HepG2 (cell line): ENCODE data around the gene SMAD3. TPM values are rescaled to one million over a fixed set of nuclear protein-coding genes. Genes with fewer than 3 reads are reported as not detected.

ENCODE experiments used
- ATF7 ChIP-seq, 2 experiments: fragments of 450-650 bp in 1 of 2; sonication (generic) in 1 of 2; formaldehyde crosslinking in 1 of 2; IDR thresholded peaks; 2 replicates each; pipeline versions ENCODE4 v1.4.0 to v1.6.1; 2016 to 2020; ENCODE audit warnings: antibody characterized with exemption in 1 of 2, mild to moderate bottlenecking in 1 of 2, missing genetic modification reagents in 1 of 2
- CHCHD3 ChIP-seq: sonication (generic); formaldehyde crosslinking; IDR thresholded peaks from 2 replicates; pipeline ENCODE4 v1.8.0; 2022; ENCODE audit warnings: mild to moderate bottlenecking, missing genetic modification reagents, moderate library complexity
- FLYWCH1 ChIP-seq: sonication (generic); formaldehyde crosslinking; IDR thresholded peaks from 2 replicates; pipeline ENCODE4 v1.8.1; 2023; ENCODE audit warnings: mild to moderate bottlenecking, missing genetic modification reagents
- FOXK1 ChIP-seq: sonication (generic); formaldehyde crosslinking; IDR thresholded peaks from 2 replicates; pipeline ENCODE4 v1.4.0; 2020; ENCODE audit warnings: low read depth, missing genetic modification reagents, borderline replicate concordance
- FOXO4 ChIP-seq: sonication (generic); formaldehyde crosslinking; conservative IDR thresholded peaks from 2 replicates; pipeline ENCODE4 v1.8.1; 2023; ENCODE audit warnings: missing genetic modification reagents
- HNRNPLL ChIP-seq: fragments of 200-400 bp; formaldehyde crosslinking; IDR thresholded peaks from 2 replicates; pipeline ENCODE4 v1.6.1; 2017; ENCODE audit warnings: mild to moderate bottlenecking, low read depth, low read length; ENCODE audit not compliant: poor library complexity, severe bottlenecking
- NR0B2 ChIP-seq: sonication (generic); formaldehyde crosslinking; IDR thresholded peaks from 2 replicates; pipeline ENCODE4 v1.4.0; 2020; ENCODE audit warnings: mild to moderate bottlenecking, missing genetic modification reagents
- RFXAP ChIP-seq: sonication (generic); formaldehyde crosslinking; IDR thresholded peaks from 2 replicates; pipeline ENCODE4 v1.4.0; 2020; ENCODE audit warnings: missing genetic modification reagents, borderline replicate concordance
- SNAI1 ChIP-seq: sonication (generic); formaldehyde crosslinking; IDR thresholded peaks from 2 replicates; pipeline ENCODE4 v1.5.0; 2020; ENCODE audit warnings: mild to moderate bottlenecking, missing genetic modification reagents, borderline replicate concordance
- SPEN ChIP-seq: sonication (generic); formaldehyde crosslinking; IDR thresholded peaks from 2 replicates; pipeline ENCODE4 v1.5.1; 2020; ENCODE audit warnings: low read depth, mild to moderate bottlenecking, missing genetic modification reagents
- SUZ12 ChIP-seq: fragments of 150-350 bp; IDR thresholded peaks from 2 replicates; pipeline ENCODE4 v1.6.1; 2014; ENCODE audit warnings: low read depth, low read length
- TCF7 ChIP-seq: sonication (generic); IDR thresholded peaks from 2 replicates; pipeline ENCODE4 v1.6.1; 2016; ENCODE audit warnings: antibody characterized with exemption, low read depth
- ZBTB26 ChIP-seq: IDR thresholded peaks from 2 replicates; pipeline ENCODE4 v1.6.1; 2016; ENCODE audit warnings: missing compliant biosample characterization, missing genetic modification reagents, borderline replicate concordance
- ZMAT3 ChIP-seq: sonication (generic); formaldehyde crosslinking; conservative IDR thresholded peaks from 2 replicates; pipeline ENCODE4 v1.7.0; 2021; ENCODE audit warnings: missing genetic modification reagents
- ZNF235 ChIP-seq: sonication (generic); formaldehyde crosslinking; IDR thresholded peaks from 2 replicates; pipeline ENCODE4 v1.8.1; 2023; ENCODE audit warnings: mild to moderate bottlenecking, missing genetic modification reagents, borderline replicate concordance
- ZNF878 ChIP-seq: sonication (generic); formaldehyde crosslinking; IDR thresholded peaks from 2 replicates; pipeline ENCODE4 v1.8.1; 2023; ENCODE audit warnings: mild to moderate bottlenecking, missing genetic modification reagents, moderate library complexity
- ZSCAN29 ChIP-seq: sonication (generic); formaldehyde crosslinking; conservative IDR thresholded peaks from 2 replicates; pipeline ENCODE4 v1.4.0; 2020; ENCODE audit warnings: mild to moderate bottlenecking, missing genetic modification reagents
- polyA plus RNA-seq, 8 experiments: library from polyadenylated mRNA; depleted of rRNA in 3 of 8; stranded (reverse) in 7 of 8; unstranded in 1 of 8; fragments of >200 nt; fragmentation: Illumina TruSeq in 4 of 8; extraction: Trizol in 4 of 8; gene quantifications; 2 replicates each; pipeline versions ENCODE4 v1.2.1 to v1.2.3, GENCODE V29; 2011 to 2016; ENCODE audit warnings: low read depth in 4 of 8, missing spikeins in 1 of 8, mixed read lengths in 1 of 8; ENCODE audit not compliant: insufficient read depth in 1 of 8
- total RNA-seq, 5 experiments: library from RNA; depleted of rRNA; stranded (reverse); fragments of >200 nt; fragmentation: Illumina TruSeq; extraction: Trizol; gene quantifications; 2 replicates each; pipeline ENCODE4 v1.2.3, GENCODE V29; 2016; ENCODE audit warnings: low read depth in 1 of 5
- TF ChIP-seq, protein P1 (sequence below): sonication (generic); formaldehyde crosslinking; IDR thresholded peaks from 2 replicates; pipeline ENCODE4 v1.8.0; 2022; ENCODE audit warnings: mild to moderate bottlenecking, missing genetic modification reagents; ENCODE audit not compliant: insufficient replicate concordance
- TF ChIP-seq, protein P2 (sequence below): sonication (generic); formaldehyde crosslinking; IDR thresholded peaks from 2 replicates; pipeline ENCODE4 v1.4.0; 2020; ENCODE audit warnings: missing genetic modification reagents
- TF ChIP-seq, protein P3 (sequence below): sonication (generic); formaldehyde crosslinking; IDR thresholded peaks from 2 replicates; pipeline ENCODE4 v1.8.1; 2023; ENCODE audit warnings: mild to moderate bottlenecking, missing genetic modification reagents

Gene SMAD3
- total and polyA plus RNA-seq, 2 of the 13 experiments (the other 11 are each of a cell fraction or from before 2014, with no cell fraction given) = 8.6 to 56.3 TPM

GRCh38 chr15:67146875-67147381, 81.5 kb downstream of the SMAD3 start (continued):
- TF ChIP-seq SUZ12 (no peak), SNAI1 (CRISPR knock-in tag) (no peak), ZSCAN29 (CRISPR knock-in tag) (no peak), ZBTB26 (CRISPR knock-in tag) (peak; percentile 66; the same call in 1 of the 2 replicates), HNRNPLL (peak; percentile 72), TCF7 (peak; percentile 92), FOXK1 (CRISPR knock-in tag) (peak; percentile 79), FOXO4 (CRISPR knock-in tag) (no peak), RFXAP (CRISPR knock-in tag) (no peak), CHCHD3 (CRISPR knock-in tag) (no peak), NR0B2 (CRISPR knock-in tag) (no peak), ZMAT3 (CRISPR knock-in tag) (no peak), ZNF235 (no peak), ZNF878 (CRISPR knock-in tag) (no peak), FLYWCH1 (CRISPR knock-in tag) (no peak), SPEN (CRISPR knock-in tag) (peak; percentile 79), ATF7 (IDR thresholded peaks at IDR 0.05) (no peak), ATF7 (CRISPR knock-in tag; IDR thresholded peaks at IDR 0.05) (no peak)
- TF ChIP-seq, protein P1, sequence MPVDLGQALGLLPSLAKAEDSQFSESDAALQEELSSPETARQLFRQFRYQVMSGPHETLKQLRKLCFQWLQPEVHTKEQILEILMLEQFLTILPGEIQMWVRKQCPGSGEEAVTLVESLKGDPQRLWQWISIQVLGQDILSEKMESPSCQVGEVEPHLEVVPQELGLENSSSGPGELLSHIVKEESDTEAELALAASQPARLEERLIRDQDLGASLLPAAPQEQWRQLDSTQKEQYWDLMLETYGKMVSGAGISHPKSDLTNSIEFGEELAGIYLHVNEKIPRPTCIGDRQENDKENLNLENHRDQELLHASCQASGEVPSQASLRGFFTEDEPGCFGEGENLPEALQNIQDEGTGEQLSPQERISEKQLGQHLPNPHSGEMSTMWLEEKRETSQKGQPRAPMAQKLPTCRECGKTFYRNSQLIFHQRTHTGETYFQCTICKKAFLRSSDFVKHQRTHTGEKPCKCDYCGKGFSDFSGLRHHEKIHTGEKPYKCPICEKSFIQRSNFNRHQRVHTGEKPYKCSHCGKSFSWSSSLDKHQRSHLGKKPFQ = no peak
- TF ChIP-seq, protein P2, sequence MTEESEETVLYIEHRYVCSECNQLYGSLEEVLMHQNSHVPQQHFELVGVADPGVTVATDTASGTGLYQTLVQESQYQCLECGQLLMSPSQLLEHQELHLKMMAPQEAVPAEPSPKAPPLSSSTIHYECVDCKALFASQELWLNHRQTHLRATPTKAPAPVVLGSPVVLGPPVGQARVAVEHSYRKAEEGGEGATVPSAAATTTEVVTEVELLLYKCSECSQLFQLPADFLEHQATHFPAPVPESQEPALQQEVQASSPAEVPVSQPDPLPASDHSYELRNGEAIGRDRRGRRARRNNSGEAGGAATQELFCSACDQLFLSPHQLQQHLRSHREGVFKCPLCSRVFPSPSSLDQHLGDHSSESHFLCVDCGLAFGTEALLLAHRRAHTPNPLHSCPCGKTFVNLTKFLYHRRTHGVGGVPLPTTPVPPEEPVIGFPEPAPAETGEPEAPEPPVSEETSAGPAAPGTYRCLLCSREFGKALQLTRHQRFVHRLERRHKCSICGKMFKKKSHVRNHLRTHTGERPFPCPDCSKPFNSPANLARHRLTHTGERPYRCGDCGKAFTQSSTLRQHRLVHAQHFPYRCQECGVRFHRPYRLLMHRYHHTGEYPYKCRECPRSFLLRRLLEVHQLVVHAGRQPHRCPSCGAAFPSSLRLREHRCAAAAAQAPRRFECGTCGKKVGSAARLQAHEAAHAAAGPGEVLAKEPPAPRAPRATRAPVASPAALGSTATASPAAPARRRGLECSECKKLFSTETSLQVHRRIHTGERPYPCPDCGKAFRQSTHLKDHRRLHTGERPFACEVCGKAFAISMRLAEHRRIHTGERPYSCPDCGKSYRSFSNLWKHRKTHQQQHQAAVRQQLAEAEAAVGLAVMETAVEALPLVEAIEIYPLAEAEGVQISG (CRISPR knock-in tag) = peak; percentile 61
- TF ChIP-seq, protein P3, sequence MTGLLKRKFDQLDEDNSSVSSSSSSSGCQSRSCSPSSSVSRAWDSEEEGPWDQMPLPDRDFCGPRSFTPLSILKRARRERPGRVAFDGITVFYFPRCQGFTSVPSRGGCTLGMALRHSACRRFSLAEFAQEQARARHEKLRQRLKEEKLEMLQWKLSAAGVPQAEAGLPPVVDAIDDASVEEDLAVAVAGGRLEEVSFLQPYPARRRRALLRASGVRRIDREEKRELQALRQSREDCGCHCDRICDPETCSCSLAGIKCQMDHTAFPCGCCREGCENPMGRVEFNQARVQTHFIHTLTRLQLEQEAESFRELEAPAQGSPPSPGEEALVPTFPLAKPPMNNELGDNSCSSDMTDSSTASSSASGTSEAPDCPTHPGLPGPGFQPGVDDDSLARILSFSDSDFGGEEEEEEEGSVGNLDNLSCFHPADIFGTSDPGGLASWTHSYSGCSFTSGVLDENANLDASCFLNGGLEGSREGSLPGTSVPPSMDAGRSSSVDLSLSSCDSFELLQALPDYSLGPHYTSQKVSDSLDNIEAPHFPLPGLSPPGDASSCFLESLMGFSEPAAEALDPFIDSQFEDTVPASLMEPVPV (CRISPR knock-in tag) = no peak
